ENCODE results near the gene COX6B1.
"Not testable (repeated sequence)": the region's sequence is repeated elsewhere in the genome, so short reads cannot be mapped to it uniquely, and the experiment has no call there.

Gene COX6B1

GRCh38 chr19:35636651-35637050, 11.5 kb upstream of the COX6B1 start:
- no peak for DNase-seq

- DNase-seq = no peak
Observed at GRCh38 chr19:35637165-35637564, 11.0 kb upstream of the COX6B1 start.

GRCh38 chr19:35639321-35639639, 8.8 kb upstream of the COX6B1 start:
- no peak for DNase-seq

- DNase-seq = no peak
Observed at GRCh38 chr19:35639863-35640262, 8.3 kb upstream of the COX6B1 start.

- DNase-seq = no peak
Observed at GRCh38 chr19:35641515-35642151, 6.5 kb upstream of the COX6B1 start, which contains the start of gene ETV2. ETV2 (plus strand) TSS chr19:35641745; CDS start chr19:35642461, 716 bp downstream.

GRCh38 chr19:35642312-35642711, 5.8 kb upstream of the COX6B1 start:
- DNase-seq = no peak

DNA sequence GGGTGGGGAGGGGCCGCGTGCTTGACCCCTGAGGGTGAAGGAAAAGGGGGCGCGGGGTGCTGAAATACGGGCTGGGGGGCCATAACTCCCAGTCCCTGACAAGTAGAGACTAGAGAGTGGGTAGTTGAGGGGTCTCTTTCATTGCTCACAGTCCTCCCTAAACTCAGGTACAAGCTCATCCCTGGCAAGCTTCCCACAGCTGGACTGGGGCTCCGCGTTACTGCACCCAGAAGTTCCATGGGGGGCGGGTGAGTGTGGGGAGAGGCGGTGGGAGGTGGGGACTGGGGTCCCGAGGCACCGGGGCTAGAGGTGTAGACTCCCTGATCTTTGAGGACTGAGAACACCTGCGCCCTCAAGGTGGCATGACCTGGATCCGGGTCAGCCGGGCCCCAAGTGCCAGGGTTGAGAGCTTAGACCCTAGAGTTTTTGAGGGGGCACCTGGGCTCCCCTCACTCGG, 5.3 kb upstream of the COX6B1 start:
- DNase-seq = no peak

- peak; percentile 34 for DNase-seq
Observed at GRCh38 chr19:35643255-35644205, 4.6 kb upstream of the COX6B1 start.

DNA sequence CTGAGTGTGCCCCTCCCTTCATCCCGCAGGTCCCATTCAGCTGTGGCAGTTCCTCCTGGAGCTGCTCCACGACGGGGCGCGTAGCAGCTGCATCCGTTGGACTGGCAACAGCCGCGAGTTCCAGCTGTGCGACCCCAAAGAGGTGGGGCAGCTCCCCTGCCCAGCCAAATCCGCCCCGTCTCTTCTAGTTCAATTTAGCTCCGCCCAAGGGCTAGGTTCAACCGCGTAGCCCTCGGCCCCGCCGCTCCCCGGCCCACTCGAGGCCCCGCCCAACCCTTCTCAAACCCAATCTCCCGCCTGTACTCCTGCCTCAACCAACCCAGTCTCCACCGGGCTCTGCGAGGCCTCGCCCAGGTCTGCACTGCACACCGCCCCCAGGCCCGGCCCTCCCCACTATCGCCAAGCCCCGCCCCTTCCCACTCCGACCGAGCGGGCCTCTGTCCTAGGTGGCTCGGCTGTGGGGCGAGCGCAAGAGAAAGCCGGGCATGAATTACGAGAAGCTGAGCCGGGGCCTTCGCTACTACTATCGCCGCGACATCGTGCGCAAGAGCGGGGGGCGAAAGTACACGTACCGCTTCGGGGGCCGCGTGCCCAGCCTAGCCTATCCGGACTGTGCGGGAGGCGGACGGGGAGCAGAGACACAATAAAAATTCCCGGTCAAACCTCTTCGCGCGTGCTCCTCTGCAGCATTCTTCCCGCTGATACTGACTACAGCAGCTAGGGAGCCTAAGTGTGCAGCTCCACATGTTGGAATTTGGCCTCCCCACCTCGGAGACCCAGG, 3.7 kb upstream of the COX6B1 start:
- peak; percentile 76 for DNase-seq

DNA sequence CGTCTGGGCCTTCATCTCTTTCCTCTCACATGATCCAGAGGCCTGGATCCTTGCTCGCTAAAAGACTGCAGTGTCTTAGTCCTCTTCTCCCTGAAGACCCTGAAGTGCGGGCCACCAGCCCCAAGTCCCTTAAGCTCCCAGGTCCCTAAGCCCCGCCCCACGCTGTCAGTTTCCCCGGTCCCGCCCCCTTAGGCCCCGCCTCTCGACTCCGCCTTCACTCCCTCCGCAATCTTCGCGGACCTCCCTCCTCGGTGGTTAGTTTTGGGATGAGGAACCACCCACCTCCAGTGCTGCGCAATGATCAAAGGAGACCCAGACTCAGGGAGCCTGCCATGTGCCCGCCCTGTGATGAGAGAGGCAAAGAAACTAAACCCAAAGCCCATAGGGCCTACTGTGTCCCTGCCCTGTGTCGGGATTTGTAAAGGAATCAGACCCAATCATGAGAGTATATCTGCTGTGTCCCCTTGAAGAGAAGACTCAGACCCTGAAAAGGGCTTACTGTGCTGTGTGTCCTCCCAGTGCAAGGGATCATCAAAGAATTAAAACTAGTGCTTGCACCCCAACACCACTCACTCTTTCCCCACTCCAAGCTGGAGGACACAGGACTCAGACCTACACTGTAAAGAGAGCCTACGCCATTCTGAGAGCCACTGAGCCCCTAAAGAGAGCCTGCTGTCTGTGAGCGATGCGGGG, 3.0 kb upstream of the COX6B1 start:
- no peak for DNase-seq

DNA sequence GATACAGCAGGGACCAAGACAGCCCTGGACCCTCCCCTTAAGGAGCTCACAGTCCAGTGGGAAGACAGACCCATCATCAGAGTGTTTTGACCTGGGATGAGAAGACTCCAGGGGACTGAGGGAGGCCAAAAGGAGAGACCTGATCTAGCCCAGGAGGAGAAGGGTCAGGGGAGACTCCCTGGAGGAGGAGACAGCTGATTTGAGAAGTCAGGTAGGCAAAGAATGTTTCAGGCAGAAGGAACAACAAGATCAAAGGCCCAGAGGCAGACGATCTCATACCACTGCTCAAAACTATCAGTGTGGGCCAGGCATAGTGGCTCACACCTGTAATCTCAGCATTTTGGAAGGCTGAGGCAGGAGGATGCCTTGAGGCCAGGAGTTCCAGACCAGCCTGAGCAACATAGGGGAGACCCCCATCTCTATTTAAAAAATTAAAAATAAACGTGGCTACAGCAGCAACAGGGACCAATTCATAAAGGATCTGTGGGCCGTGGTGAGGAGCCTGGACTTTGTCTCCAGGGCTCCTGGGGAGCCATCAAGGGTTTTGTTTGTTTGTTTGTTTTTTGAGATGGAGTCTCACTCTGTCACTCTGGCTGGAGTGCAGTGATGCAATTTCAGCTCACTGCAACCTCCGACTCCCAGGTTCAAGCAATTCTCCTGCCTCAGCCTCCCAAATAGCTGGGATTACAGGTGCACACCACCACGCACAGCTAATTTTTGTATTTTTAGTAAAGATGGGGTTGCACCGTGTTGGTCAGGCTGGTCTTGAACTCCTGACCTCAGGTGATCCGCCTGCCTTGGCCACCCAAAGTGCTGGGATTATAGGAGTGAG, 2.2 kb upstream of the COX6B1 start:
- no peak for DNase-seq

DNA sequence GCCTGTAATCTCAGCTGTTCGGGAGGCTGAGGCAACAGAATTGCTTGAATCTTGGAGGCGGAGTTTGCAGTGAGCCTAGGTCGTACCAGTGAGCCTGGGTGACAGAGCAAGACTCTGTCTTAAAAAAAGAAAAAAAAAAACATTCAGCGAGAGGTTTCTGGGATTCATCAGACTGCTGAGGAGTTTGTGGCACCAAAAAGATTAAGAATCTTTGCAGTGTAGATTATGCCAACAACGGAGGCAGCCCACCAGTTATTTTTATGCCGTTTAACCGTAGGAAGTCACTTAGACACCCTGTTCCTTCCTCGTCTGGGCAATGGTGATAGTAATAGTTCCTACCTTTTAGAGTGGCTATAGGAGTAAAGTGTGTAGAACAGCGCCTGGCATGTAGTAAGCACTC, 2.5 kb downstream of the COX6B1 start:
- no peak for DNase-seq

DNA sequence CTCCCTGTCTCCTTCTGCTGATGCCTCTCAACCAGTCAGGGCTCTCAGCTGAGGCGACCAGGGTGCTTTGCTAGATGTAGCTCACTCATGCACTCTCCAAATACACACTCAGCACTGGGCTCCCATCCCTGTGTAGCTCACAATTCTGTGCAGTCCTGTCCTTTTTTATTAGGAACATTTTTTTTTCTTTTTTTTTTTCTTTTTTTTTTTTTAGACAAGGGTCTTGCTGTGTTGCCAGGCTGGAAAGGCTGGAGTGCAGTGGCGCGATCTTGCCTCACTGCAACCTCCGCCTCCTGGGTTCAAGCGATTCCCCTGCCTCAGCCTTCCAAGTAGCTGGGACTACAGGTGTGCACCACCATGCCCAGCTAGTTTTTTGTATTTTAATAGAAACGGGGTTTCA, 6.7 kb downstream of the COX6B1 start:
- not testable (repeated sequence) for DNase-seq

GRCh38 chr19:35655600-35655999, 7.5 kb downstream of the COX6B1 start:
- DNase-seq = no peak

GRCh38 chr19:35656700-35657099, 8.6 kb downstream of the COX6B1 start:
- DNase-seq = no peak

DNA sequence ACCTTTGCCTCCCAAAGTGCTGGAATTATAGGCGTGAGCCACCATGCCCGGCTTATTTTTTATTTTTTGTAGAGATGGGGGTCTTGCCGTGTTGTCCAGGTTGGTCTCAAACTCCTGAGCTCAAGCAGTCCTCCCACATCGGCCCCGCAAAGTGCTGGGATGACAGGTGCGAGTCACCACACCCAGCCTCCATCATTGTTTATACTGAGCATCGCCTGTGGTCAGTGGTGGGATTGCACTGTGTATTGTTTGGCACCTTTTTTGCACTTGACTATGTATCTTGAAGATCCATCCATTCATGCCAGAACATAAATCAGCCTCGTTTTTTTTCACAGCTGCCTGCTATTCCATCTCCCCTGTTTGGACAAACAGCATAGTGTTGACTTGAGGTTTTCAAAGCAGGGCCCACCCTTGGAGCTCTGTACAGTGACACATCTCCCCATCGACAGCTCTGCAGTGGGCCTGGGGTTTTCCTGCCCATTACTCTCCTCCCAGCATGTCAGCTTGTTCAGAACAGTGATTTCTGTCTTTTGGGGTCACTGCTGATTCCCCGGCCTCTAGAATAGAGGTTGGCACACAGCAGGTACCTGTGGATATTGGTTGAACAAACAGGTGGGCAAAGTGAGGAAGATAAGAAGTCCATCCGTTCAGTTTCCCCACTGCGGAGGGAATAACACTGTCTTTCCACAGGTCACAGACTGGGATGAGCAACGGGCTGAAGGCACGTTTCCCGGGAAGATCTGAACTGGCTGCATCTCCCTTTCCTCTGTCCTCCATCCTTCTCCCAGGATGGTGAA, 10.0 kb downstream of the COX6B1 start:
- DNase-seq = no peak

GRCh38 chr19:35661995-35662340, 13.8 kb downstream of the COX6B1 start:
- DNase-seq = no peak

DNA sequence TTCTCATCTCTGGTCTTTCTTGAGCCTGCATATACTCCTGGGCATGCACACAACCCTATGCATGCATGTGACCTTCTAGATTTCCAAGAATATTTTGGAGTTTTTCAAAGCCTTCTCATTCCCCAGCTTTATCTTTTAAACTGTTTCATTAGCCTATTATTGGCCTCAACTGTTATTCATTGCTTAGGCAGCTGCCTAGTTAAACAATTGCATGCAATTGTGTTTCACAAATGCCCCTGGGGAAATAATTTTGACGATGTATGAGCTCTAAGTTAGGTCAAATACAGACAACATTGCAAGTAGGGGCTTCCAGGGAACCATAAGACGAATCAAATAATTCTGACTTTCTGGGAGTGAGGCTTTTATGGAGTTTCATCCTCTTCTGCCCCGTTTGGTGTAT, 15.9 kb downstream of the COX6B1 start:
- no peak for DNase-seq

DNA sequence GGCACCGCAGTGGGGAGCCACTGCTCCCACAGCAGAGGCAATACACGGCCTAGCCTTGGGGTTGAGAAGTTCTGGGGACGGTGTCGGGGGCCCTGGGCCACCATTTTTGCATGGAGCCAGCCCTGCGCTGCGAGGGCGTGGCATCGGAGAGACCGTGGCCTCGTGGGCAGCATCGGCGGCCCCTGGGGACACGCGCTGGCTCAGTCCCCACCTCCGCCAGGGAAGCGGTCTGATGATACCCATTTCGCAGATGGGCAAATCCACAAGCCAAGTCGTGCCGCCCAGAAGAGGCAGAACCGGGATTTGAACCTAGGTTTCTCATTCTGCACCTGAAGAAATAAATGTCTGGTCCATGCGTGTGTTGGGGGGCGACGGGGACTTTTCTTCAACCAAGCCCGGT, 17.0 kb downstream of the COX6B1 start:
- DNase-seq = no peak

DNA sequence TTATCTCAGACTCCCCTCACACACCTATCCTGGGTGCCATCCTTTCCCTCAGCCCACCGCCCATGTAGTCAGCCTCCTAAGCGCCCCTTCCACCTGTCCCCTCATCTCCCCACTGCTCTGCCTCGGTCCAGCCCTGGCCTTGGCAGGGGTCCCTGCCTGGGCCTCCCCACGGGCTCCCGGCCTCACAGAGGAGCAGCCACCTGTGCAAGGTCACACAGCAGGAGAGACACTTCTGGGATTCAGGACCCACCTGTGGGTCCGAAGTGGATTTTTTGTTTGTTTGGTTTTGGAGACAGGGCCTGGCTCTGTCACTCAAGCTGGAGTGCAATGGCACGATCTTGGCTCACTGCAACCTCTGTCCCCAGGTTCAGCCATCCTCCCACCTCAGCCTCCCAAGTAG, 17.5 kb downstream of the COX6B1 start:
- no peak for DNase-seq

GRCh38 chr19:35666251-35666913, 18.3 kb downstream of the COX6B1 start, which contains the start of gene UPK1A:
UPK1A (plus strand) TSS chr19:35666517; CDS start chr19:35666813, 296 bp downstream.
- no peak for DNase-seq
